Stimulated activated CD4-positive, alpha-beta T cell treated with anti-CD3 and anti-CD28 coated beads, Interleukin-2, amount 100 ng/mL, for 48 hours (primary cell): ENCODE measurements around the gene SIAH1.
A peak's percentile ranks its signal among the peaks of the same experiment; 100 is the strongest.
"Not testable (repeated sequence)": the region's sequence is repeated elsewhere in the genome, so short reads cannot be mapped to it uniquely, and the experiment has no call there.

Experiments used
- DNase-seq, 2 donors: peaks; one replicate each; pipeline ENCODE4 v3.0.0-alpha.2; 2020

Gene SIAH1

DNA sequence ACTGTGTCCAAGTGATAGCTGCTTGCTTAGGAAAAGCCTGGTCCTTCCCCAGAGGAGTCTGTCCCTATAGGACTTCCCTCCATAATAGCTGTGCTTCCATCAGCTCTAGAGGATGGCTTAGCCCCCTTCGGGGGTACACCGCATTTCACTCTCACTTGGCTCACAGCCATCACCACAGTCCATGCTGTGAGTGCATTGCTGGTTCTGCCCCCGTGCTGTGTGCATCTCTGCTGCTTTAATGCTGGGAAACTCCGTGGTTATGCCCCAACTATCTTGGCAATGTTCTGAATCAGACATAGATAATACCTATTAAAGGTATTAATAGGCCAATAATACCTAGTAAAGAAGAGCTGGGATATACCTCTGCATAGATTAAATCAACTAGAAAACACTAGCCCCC is 58.3 kb downstream of the SIAH1 start:
- DNase-seq = no peak

DNA sequence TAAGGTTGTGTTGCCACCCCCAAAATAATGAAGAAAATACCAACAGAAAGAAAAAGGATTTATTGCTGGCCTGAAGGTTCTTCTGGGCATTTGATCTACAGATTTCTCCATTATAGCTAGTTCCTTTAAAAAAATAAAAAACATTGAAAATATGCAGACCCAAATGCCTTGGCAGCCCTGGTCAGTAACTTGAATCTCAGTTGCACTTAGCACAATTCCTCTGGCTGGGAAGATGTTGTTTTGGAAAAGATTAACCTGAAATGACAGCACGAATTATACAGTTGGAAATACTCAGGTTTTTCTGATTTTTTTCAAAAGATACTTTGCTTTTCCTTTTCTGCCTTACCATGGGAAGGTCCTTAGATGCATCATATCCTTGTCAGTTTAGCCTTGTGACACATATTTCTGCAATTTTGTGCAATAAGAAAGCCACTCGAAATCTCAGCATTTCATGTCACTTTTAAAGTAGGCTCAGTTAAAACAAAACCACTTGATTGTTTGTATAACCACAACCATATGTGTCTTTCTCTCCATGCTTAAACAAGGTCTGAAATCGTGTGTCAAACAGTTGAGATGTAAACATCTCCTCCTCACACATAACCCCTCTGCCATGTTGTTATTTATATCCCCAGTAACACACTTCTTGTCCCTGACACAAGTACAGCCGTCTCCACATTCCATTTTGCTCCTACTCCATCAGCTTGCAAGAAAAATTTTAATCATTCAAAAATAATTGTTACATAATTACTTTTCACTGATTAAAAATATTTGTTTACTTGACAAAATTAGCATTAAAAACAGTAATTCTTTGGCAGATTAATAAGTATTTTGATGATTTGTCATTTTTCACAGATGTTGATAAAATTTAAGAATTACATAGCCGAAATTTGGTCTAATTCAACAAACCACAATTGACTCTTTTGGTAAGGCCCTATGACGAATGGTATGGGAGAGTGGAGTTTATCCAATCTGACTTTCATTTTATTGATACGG is 61.1 kb downstream of the SIAH1 start:
- no peak for DNase-seq

DNA sequence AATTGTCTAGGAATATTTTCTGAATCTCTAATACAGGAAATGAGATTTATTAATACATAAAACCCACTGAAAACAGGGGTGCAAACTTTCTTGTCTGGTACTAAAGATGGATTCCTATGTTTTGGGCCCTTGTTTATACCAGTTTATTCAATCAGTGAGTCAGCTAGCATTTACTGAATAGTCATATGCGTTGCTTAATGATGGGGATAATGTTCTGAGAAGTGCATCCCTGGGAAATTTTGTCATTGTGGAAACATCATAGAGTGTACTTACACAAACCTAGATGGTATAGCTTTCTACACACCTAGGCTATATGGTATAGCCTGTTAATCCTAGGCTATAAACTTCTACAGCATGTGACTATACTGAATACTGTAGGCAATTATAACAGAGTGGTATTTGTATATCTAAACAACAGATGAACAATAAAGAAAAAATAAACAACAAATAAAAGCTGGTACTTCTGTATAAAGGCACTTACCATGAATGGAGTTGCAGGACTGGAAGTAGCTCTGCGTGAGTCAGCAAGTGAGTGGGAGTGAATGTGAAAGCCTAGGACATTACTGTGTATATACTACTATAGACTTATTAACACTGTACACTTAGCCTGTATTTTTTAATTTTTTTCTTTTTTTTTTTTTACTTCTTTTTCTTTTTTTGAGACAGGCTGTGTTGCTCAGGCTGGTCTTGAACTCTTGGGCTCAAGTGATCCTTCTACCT is 63.7 kb downstream of the SIAH1 start:
- no peak for DNase-seq

DNA sequence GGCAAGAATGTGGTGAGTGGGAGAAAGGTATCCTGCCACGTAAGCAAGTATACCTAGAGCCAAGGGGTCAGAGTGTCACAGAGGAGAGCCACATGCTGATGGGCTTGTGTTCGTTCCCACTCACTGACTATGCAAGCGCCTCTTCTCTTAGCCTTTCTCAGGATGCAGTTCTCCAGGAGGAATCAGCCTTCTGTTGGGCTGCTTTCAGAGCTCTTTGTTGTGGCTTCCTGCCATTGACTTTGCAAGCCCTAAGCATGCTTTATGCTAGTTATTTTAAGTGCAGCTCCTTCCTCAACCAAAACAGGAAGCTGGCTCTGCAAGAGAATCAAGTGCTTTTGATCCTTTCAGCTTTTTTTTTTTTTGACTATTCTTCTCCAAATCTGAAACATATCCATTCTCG is 66.6 kb downstream of the SIAH1 start:
- DNase-seq = no peak

DNA sequence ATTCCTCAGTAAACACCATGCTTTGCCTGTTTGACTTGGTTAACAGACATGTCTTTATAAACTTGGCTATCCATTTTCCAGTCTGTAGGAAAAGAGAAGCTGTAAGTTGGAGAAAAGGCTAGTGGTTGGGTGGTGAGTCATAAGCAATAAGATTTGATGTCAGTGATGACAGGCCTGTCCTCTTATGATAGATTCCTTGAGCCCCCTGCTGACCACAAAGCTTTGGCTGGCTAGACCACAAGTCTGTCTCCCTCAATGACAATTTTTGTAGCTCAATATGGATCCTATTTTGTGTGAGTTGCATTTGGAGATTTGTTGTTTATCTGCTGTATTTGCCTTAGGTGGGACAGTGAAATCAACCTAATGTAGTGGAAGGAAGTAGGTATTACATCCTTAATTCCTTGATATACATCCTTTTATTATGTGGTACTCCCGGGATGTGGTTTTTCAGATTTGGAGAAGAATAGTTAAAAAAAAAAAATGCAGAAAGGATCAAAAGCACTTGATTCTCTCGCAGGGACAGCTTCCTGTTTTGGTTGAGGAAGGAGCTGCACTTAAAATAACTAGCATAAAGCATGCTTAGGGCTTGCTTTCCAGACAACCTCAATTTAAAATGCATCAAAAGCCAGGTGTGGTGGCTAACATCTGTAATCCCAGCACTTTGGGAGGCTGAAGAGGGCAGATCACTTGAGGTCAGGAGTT is 67.4 kb downstream of the SIAH1 start:
- DNase-seq = peak in 1 of 2 donors; percentile 9

DNA sequence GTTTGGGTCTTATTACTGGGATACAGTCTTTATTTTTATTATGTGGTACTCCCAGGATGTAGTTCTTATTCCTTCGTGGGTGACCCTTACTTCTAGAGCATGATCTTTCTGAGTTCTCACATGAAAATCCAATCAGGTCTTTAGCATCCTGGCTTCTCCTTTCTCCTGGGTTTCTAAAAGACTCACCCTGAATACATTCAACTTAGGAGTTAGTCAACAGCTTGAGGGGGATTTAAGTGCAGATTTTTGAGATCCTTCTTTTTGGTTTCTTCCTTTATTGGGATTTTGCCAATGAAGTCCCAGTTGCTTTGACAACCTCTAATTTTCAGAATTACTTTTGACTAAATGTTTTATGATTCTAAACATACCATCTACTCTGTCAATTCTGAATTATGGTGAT is 68.2 kb downstream of the SIAH1 start:
- DNase-seq = no peak

DNA sequence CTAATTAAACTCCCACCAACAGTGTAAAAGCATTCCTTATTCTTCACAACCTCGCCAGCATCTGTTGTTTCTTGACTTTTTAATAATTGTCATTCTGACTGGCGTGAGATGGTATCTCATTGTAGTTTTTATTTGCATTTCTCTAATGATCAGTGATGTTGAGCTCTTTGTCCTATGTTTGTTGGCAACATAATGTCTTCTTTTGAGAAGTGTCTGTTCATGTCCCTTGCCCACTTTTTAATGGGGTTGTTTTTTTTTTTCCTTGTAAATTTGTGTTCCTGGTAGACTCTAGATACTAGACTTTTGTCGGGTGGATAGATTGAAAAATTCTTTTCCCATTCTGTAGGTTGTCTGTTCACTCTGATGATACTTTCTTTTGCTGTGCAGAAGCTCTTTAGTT is 71.3 kb downstream of the SIAH1 start:
- DNase-seq = not testable (repeated sequence)

DNA sequence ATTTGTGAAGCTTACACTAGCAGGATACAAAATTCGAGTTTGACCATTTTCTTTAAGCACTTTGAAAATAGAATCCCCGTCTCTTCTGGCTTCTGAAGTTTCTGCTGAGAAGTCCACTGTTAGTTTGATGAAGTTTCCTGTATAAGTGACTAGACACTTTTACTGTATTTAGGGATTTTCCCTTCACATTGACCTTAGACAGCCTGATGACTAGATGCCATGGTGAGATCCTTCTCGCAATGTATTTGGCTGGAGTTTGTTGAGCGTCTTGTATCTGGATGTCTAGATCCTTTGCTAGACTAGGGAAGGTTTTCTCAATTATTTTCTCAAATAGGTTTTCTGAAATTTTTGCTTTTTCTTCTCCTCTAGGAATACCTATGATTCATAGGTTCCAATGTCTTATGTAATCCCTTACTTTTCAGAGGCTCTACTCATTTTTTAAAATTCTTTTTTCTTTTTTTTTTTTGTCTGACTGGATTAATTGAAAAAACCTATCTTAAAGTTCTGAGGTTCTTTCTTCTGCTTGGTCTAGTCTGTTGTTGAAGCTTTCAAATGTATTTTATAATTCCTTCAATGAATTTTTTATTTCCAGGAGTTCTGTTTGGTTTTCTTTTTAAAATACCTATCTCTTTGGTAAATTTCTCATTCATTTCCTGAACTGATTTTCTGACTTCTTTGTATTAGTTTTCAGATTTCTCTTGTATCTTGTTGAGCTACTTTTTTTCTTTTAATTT is 74.1 kb downstream of the SIAH1 start:
- DNase-seq = no peak
